Prostate gland (tissue), 2 donors: ENCODE measurements around the gene COMMD8.

Experiments used
- POLR2AphosphoS5 ChIP-seq: sonication (generic); formaldehyde crosslinking; IDR thresholded peaks from one replicate; pipeline ENCODE4 v1.6.1; 2017; ENCODE audit warnings: antibody characterized with exemption
- TF ChIP-seq, protein P1 (sequence below), 4 experiments: fragments of 200-600 bp in 2 of 4; fragments of 450-650 bp in 2 of 4; sonication (generic) in 2 of 4; IDR thresholded peaks; 1 replicate in 3 of 4; 2 replicates in 1 of 4; pipeline ENCODE4 v1.5.1; 2016 to 2019; ENCODE audit warnings: antibody characterized with exemption in 4 of 4, mild to moderate bottlenecking in 2 of 4, moderate library complexity in 2 of 4

DNA sequence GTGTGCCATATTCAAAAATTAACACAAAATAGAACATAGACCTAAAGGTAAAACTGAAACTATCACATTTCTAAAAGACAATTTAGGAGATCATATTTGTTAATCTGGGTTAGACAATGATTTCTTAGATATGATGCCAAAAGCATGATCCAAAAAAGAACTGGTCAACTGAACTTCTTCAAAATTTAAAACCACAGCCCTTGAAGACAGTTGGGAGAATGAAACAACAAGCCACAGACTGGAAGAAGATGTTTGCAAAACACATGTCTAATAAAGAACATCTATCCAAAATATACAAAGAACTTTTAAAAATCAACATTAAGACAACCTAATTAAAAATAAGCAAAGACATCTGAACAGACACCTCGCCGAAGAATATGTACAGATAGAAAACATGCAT, 19.5 kb downstream of the COMMD8 start:
- TF ChIP-seq, protein P1, sequence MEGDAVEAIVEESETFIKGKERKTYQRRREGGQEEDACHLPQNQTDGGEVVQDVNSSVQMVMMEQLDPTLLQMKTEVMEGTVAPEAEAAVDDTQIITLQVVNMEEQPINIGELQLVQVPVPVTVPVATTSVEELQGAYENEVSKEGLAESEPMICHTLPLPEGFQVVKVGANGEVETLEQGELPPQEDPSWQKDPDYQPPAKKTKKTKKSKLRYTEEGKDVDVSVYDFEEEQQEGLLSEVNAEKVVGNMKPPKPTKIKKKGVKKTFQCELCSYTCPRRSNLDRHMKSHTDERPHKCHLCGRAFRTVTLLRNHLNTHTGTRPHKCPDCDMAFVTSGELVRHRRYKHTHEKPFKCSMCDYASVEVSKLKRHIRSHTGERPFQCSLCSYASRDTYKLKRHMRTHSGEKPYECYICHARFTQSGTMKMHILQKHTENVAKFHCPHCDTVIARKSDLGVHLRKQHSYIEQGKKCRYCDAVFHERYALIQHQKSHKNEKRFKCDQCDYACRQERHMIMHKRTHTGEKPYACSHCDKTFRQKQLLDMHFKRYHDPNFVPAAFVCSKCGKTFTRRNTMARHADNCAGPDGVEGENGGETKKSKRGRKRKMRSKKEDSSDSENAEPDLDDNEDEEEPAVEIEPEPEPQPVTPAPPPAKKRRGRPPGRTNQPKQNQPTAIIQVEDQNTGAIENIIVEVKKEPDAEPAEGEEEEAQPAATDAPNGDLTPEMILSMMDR (IDR thresholded peaks at IDR 0.05): no peak
- no peak for TF ChIP-seq POLR2AphosphoS5
